Fibroblast of skin of left biceps (primary cell): ENCODE measurements around the gene SULF2.

Experiments
- DNase-seq, 2 experiments: peaks; one replicate each; pipeline ENCODE4 v3.0.0-alpha.2; 2013; ENCODE audit warnings: low read depth in 2 of 2

The SULF2 gene

DNA sequence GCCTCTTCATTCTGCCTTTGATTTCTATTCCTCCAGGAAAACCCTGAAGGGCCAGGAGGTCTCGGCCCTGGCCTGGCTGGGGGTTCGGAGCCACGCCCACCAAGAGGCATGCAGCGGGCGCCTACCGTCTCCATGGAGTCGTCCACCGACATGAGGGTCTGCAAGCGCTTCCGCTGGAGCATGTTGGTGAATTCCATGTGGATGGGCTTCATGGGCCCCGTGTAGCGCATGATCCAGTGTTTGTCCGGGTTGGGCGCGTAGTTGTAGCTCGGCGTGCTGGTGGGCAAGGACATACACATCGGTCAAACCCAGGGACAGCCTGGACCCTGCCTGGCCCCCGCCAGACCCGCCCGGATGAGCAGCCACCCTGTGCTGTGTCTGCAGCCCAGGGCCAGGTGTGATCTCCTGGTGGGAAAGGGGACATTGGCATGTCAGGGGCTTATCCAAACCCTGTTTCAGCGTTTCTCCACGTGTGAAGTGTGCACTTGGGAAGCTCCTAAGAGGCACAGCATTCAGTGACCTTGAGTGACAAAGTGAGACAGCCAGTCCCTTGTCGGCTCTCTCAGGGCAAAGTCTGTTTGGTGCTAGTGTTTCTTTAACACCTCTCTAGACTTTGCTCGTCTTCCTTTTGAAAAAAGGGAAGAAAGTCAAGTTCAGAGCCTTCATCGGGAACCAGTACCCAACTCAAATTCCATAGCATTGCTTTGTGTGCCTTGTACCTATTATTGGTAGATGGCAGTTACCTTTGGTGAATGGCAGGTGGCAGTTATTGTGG, 100.8 kb downstream of the SULF2 start:
- DNase-seq, result no peak

DNA sequence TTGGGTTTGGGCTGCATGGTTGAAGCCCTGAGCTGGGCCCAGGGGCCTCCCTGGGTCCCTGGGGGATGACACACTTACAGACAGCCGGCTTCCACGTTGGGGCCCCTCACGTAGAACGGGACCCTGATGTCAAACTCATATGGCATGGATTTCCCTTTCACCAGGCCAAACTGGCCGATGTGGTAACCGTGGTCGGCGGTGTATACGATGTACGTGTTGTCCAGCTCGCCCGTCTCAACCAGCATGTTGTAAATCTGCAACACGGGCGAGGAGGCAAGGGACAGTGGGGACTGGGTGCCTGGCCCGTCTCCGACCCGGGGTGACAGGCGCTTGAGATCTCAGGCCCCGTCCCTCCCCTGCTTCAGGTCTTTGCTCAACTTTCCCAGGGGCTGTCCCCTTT, 102.4 kb downstream of the SULF2 start:
- DNase-seq, result no peak

DNA sequence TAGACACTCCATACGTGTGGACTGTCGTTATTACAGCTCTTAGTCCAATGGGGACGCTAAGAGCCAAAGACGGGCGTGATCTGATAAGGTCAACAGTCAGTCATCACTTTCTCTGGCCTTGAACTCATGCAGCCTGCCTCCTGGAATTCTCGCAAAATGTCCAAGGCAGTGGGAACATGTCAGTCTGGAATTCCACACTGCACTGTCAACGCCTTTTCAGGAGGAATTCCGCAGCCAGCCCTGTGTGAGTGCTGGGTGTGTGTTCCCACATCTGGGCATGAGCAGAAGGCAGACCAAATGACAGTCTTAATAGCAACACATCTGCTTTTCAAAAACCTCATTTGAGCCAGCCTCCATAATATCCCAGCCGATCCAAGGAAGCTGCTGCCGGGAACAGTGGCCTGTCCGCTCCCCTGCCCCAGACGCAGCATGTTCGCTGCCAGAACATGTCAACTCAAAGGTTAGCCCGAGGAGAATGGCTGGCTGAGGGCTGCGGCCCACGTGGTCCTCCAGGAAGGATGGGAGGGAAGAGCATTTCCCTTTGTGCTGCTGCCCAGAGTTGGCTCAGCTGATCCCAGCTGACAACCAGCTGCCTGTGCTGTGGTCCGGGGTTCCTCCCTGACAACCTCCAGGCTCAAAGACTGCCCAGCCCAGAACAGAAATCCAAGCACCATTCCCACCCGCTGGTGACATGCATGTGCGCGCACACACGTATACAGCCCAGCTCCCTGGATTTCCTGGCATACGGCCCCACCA, 103.1 kb downstream of the SULF2 start:
- no peak for DNase-seq

DNA sequence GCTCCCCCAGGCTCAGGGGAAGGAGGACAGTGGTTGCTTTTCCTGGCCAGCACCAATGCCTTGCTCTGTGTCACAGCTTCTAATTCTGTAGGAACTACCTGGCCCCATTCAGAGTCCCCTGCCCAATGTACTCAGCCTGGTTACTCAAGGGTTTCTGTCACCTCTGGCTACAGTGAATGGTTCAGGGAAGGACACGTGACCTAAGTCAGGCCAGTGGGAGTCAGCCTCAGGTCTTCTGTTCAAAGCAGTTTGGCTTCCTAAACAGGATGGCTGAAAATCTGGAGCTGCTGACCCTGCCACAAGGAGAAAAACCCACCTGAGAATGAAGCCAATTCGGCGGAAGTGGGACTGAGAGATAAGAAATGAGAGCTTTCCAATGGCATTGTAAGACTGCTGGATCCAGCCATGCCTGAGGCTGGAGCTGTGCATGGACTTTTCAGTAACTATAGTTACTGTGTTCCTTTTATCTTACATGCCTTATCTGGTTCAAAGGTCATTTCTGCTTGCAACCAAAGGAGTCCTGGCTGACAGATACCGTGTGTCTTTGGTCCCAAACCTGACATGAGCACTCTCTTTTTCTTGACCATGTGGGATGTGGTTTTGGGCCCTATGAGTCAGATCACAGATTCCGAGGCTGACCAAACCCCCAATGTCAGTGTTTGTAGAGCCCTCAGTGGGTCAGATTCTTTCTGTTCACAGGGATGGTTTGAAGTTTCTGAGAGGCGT, 104.3 kb downstream of the SULF2 start:
- no peak for DNase-seq

DNA sequence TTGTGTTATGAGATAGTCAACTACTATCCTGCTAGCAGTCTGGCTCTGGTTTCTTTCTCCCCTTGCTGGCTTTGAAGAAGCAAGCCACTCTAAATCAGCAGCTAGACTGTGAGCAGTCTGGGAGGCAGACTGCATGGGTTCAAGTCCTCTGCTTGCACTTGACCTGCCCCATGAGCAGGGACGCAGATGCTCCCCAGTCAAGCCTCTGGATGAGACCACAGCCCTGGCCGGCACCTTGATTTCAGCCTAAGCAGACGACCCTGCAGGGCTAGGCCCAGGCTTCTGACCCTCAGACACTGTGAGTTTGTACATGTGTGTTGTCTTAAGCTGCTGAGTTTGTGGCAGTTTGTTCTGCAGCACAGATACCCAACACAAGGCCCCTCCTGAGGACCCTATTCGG, 105.8 kb downstream of the SULF2 start:
- no peak for DNase-seq

- no peak for DNase-seq
Observed at GRCh38 chr20:47678536-47678935, 106.7 kb downstream of the SULF2 start.

GRCh38 chr20:47677635-47678453, 107.4 kb downstream of the SULF2 start:
- no peak for DNase-seq

GRCh38 chr20:47676912-47677634, 108.2 kb downstream of the SULF2 start:
- no peak for DNase-seq

- no peak for DNase-seq
Observed at GRCh38 chr20:47676219-47676721, 109.0 kb downstream of the SULF2 start.

- no peak for DNase-seq
Observed at GRCh38 chr20:47675190-47676142, 109.8 kb downstream of the SULF2 start.

- no peak for DNase-seq
Observed at GRCh38 chr20:47674686-47675085, 110.6 kb downstream of the SULF2 start.

GRCh38 chr20:47674145-47674544, 111.1 kb downstream of the SULF2 start:
- DNase-seq, result no peak

DNA sequence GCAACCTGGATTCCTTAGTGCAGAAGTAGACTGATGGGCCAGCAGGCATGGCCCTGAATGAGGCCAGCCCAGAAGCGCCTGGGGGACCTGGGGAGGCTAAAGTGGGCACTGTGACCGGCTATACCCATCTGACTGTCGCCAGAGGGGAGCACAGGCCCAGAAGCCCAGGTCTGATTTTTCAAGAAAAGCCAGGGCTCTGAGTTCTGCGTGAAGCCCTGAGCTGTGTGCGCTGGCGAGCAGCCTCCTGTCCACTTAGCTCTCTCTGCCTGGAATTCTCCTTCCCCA, 111.7 kb downstream of the SULF2 start:
- no peak for DNase-seq

DNA sequence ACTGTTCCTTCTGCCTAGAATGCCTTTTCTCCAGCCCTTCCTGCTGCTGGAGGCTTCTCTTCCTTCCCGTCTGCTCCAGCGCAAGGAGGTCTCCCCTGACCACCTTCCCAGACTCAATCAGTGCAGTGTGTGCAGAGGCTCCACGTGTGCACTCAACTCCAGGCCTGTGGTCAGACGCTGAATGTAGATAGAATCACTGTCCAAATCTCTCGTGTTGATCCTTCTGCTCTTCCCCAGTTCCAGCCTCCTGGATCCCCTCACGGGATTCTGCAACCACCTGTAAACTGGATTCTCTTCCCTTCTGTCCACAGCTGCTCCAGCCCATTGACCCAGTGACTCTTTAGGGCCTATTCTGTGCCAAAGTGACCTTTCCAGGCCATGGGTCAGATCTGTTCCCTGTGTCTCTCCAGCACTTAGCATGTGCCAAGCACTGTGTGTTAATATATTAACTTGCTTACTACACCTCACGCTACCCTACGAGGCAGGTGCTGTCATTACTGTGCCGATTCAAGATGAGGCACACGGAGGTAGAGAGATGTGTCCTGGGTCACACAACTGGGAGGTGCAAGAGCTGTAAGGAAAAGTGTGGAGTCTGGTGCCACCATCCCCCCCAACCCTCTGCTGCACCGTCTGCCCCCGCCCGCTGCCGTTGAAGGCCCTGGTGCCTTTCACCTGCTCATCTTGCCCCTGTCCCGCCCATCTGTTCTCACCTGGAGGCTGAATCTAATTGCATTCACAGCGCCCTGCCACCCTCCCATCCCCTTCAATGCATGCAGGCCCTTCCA, 112.2 kb downstream of the SULF2 start:
- DNase-seq, result no peak

DNA sequence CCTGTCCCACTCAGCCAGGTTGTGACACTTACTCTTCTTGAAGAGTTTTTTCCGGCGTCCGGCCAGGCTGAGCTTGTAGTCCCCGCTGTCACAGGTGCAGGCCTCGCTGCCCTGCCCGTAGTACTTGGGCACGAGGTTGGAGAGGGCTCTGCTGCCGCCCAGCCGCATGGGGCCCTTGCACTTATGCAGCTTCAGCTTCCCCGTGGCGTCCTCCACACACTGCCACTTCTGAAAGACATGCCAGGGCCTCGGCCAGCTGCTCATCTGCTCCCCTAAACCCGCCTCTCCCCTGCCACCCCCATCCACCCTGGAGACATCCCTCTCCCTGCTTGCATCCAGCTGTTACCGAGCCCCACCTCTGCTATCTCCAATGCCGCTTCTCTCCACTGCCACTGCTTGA, 113.1 kb downstream of the SULF2 start:
- no peak for DNase-seq

GRCh38 chr20:47670913-47671312, 114.4 kb downstream of the SULF2 start:
- DNase-seq, result no peak

GRCh38 chr20:47669927-47670890, 115.1 kb downstream of the SULF2 start:
- DNase-seq, result no peak

GRCh38 chr20:47669489-47669888, 115.8 kb downstream of the SULF2 start:
- no peak for DNase-seq
